ENCODE results near the gene DLG5.

The DLG5 gene

DNA sequence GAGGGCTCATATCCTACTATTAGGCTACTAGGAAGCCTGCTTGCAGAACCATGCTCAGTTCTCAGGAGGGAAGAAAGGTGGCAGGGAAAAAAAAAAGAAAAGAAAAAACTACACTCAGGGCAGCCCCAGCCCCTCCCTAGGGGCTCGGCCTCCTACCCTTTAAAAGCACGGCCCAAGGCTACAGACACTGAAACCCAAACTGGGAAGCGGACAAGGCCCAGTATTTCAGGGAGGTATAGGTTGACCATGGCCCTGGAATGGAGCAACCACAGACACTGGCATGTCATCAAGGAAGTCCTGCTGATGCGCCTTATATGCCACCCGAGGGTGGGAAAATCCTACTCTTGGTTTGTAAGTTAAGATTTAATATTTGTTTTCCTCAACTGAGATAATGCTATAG is 50.8 kb downstream of the DLG5 start:
- CTCF ChIA-PET = interaction anchor here (0.9 to 1.1 kb wide), 2 partner anchors 16 to 28 kb away, joined by 3 to 5 read pairs; no protein-coding TSS in a partner anchor
- H3K27ac ChIP-seq (ENCODE audit: extremely low read depth, low read depth, low read length) = no peak overlapping the region

DNA sequence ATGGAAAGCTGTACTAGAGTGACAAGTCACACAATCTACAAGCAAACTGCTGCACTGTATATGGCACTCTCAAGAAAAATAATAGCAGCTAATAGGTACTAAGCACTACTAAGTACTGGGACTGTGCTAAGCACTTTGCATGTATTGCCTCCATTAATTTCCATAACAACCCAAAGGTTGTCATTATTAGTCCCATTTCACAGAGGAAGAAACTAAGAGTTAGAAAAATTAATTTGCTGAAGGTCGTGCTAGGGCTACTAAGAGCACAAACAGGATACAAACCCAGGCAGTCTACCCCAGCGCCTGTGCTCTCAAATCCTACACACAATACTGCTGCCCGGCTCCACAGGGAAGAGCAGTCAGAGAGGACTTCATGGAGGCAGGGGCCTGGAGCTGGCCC is 51.7 kb downstream of the DLG5 start:
- no peak overlapping the region for H3K4me3 ChIP-seq (ENCODE audit: low read depth, low read length)
- H3K9me3 ChIP-seq (ENCODE audit: control insufficient read depth, insufficient read depth, low read depth, low read length) = no peaks in the 10 kb centered on the region
- peaks cover 11% of the 10 kb centered on the region; the same call in 1 of the 2 replicates for H3K4me1 ChIP-seq (ENCODE audit: control insufficient read depth, insufficient read depth, low read length)
- H3K27ac ChIP-seq (ENCODE audit: extremely low read depth, low read depth, low read length) = no peak overlapping the region
- CTCF ChIA-PET = interaction anchor here (0.9 to 1.1 kb wide), 2 partner anchors 16 to 28 kb away, joined by 3 to 5 read pairs; no protein-coding TSS in a partner anchor
- POLR2A ChIA-PET = no interaction called here
- no peaks in the 10 kb centered on the region for H3K36me3 ChIP-seq (ENCODE audit: control insufficient read depth in 2 of 2, insufficient read depth in 1 of 2, low read length in 2 of 2)
- no peak for TF ChIP-seq SP3 (tag by site-specific recombination; IDR thresholded peaks at IDR 0.05)
- TF ChIP-seq MYNN (tag by site-specific recombination; IDR thresholded peaks at IDR 0.05; ENCODE audit: borderline replicate concordance) = no peak
- TF ChIP-seq ZNF221 (tag by site-specific recombination; IDR thresholded peaks at IDR 0.05; ENCODE audit: borderline replicate concordance) = no peak
- TF ChIP-seq SCRT2 (tag by site-specific recombination; IDR thresholded peaks at IDR 0.05) = no peak
- TF ChIP-seq RBAK (tag by site-specific recombination; IDR thresholded peaks at IDR 0.05) = no peak
- TF ChIP-seq, protein P1, sequence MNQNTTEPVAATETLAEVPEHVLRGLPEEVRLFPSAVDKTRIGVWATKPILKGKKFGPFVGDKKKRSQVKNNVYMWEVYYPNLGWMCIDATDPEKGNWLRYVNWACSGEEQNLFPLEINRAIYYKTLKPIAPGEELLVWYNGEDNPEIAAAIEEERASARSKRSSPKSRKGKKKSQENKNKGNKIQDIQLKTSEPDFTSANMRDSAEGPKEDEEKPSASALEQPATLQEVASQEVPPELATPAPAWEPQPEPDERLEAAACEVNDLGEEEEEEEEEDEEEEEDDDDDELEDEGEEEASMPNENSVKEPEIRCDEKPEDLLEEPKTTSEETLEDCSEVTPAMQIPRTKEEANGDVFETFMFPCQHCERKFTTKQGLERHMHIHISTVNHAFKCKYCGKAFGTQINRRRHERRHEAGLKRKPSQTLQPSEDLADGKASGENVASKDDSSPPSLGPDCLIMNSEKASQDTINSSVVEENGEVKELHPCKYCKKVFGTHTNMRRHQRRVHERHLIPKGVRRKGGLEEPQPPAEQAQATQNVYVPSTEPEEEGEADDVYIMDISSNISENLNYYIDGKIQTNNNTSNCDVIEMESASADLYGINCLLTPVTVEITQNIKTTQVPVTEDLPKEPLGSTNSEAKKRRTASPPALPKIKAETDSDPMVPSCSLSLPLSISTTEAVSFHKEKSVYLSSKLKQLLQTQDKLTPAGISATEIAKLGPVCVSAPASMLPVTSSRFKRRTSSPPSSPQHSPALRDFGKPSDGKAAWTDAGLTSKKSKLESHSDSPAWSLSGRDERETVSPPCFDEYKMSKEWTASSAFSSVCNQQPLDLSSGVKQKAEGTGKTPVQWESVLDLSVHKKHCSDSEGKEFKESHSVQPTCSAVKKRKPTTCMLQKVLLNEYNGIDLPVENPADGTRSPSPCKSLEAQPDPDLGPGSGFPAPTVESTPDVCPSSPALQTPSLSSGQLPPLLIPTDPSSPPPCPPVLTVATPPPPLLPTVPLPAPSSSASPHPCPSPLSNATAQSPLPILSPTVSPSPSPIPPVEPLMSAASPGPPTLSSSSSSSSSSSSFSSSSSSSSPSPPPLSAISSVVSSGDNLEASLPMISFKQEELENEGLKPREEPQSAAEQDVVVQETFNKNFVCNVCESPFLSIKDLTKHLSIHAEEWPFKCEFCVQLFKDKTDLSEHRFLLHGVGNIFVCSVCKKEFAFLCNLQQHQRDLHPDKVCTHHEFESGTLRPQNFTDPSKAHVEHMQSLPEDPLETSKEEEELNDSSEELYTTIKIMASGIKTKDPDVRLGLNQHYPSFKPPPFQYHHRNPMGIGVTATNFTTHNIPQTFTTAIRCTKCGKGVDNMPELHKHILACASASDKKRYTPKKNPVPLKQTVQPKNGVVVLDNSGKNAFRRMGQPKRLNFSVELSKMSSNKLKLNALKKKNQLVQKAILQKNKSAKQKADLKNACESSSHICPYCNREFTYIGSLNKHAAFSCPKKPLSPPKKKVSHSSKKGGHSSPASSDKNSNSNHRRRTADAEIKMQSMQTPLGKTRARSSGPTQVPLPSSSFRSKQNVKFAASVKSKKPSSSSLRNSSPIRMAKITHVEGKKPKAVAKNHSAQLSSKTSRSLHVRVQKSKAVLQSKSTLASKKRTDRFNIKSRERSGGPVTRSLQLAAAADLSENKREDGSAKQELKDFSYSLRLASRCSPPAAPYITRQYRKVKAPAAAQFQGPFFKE (tag by site-specific recombination; IDR thresholded peaks at IDR 0.05; ENCODE audit: borderline replicate concordance) = no peak
- TF ChIP-seq REPIN1 (tag by site-specific recombination; IDR thresholded peaks at IDR 0.05; ENCODE audit: low read depth) = no peak

More for the DNA sequence above, 50.8 kb downstream of the DLG5 start:
- H3K4me1 ChIP-seq (ENCODE audit: control insufficient read depth, insufficient read depth, low read length) = peaks cover 11% of the 10 kb centered on the region; the same call in 1 of the 2 replicates
- no peaks in the 10 kb centered on the region for H3K9me3 ChIP-seq (ENCODE audit: control insufficient read depth, insufficient read depth, low read depth, low read length)
- TF ChIP-seq KLF1 (tag by site-specific recombination; IDR thresholded peaks at IDR 0.05) (no peak), MEIS1 (CRISPR knock-in tag; IDR thresholded peaks at IDR 0.05; ENCODE audit: borderline replicate concordance) (no peak), BCL11B (tag by site-specific recombination; IDR thresholded peaks at IDR 0.05; ENCODE audit: low read depth) (no peak), ZNF169 (tag by site-specific recombination; IDR thresholded peaks at IDR 0.05) (no peak), ZNF404 (tag by site-specific recombination; IDR thresholded peaks at IDR 0.05) (no peak), ZNF341 (tag by site-specific recombination; IDR thresholded peaks at IDR 0.05; ENCODE audit: low read depth) (no peak), ZNF785 (tag by site-specific recombination; IDR thresholded peaks at IDR 0.05) (no peak), EGR2 (tag by site-specific recombination; IDR thresholded peaks at IDR 0.05; ENCODE audit: low read depth) (no peak), SP2 (tag by site-specific recombination; IDR thresholded peaks at IDR 0.05) (no peak), ZNF544 (tag by site-specific recombination; IDR thresholded peaks at IDR 0.05) (no peak)
- TF ChIP-seq, protein P2, sequence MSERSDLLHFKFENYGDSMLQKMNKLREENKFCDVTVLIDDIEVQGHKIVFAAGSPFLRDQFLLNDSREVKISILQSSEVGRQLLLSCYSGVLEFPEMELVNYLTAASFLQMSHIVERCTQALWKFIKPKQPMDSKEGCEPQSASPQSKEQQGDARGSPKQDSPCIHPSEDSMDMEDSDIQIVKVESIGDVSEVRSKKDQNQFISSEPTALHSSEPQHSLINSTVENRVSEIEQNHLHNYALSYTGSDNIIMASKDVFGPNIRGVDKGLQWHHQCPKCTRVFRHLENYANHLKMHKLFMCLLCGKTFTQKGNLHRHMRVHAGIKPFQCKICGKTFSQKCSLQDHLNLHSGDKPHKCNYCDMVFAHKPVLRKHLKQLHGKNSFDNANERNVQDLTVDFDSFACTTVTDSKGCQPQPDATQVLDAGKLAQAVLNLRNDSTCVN (tag by site-specific recombination; optimal IDR thresholded peaks at IDR 0.05) = no peak
- POLR2A ChIA-PET = no interaction called here
- H3K36me3 ChIP-seq (ENCODE audit: control insufficient read depth in 2 of 2, insufficient read depth in 1 of 2, low read length in 2 of 2) = no peaks in the 10 kb centered on the region
- H3K4me3 ChIP-seq (ENCODE audit: low read depth, low read length) = no peak overlapping the region

Measured in HEK293 (cell line).